Fibroblast of lung (primary cell): ENCODE measurements around the gene MUC4. TPM values are rescaled to one million over a fixed set of nuclear protein-coding genes. Genes with fewer than 3 reads are reported as not detected.

Experiments
- DNase-seq, 2 donors: peaks; one replicate each; pipeline versions ENCODE4 v3.0.0 to v3.0.0-alpha.2; 2010; ENCODE audit warnings: low read depth in 2 of 2
- H2AFZ ChIP-seq: 2 replicates; pipeline ENCODE4 v1.5.1; 2012; ENCODE audit warnings: low read length, control low read depth, inconsistent platforms
- H3K27ac ChIP-seq: 2 replicates; pipeline ENCODE4 v1.5.1; 2011; ENCODE audit warnings: low read length, control low read depth; ENCODE audit not compliant: insufficient read depth
- H3K27me3 ChIP-seq: 2 replicates; pipeline ENCODE4 v1.5.1; 2011; ENCODE audit warnings: mild to moderate bottlenecking, low read length; ENCODE audit not compliant: control insufficient read depth, insufficient read depth
- H3K36me3 ChIP-seq: 2 replicates; pipeline ENCODE4 v1.5.1; 2011; ENCODE audit warnings: low read length; ENCODE audit not compliant: control insufficient read depth, insufficient read depth
- H3K4me1 ChIP-seq: 2 replicates; pipeline ENCODE4 v1.5.1; 2011; ENCODE audit warnings: low read length; ENCODE audit not compliant: control insufficient read depth, insufficient read depth; ENCODE audit errors: extremely low read depth
- H3K4me2 ChIP-seq: 2 replicates; pipeline ENCODE4 v1.5.1; 2011; ENCODE audit warnings: low read length, control low read depth; ENCODE audit not compliant: insufficient read depth; ENCODE audit errors: extremely low read depth
- H3K4me3 ChIP-seq, 4 experiments: fragments of 200-600 bp in 1 of 4; sonication (generic) in 1 of 4; replicated peaks in 1 of 4; 2 replicates each; pipeline ENCODE4 v1.5.1; 2011 to 2016; ENCODE audit warnings: low read length in 4 of 4, low read depth in 3 of 4, mild to moderate bottlenecking in 3 of 4, control low read depth in 2 of 4, inconsistent platforms in 1 of 4, mixed read lengths in 1 of 4; ENCODE audit not compliant: insufficient read depth in 1 of 4; ENCODE audit errors: control extremely low read depth in 1 of 4
- H3K79me2 ChIP-seq: 2 replicates; pipeline ENCODE4 v1.5.1; 2012; ENCODE audit warnings: mild to moderate bottlenecking, low read length, inconsistent platforms; ENCODE audit not compliant: control insufficient read depth, insufficient read depth
- H3K9ac ChIP-seq: 2 replicates; pipeline ENCODE4 v1.5.1; 2011; ENCODE audit warnings: mild to moderate bottlenecking, low read length, control low read depth; ENCODE audit not compliant: insufficient read depth
- H3K9me3 ChIP-seq: 2 replicates; pipeline ENCODE4 v1.5.1; 2012; ENCODE audit warnings: low read depth, low read length; ENCODE audit not compliant: control insufficient read depth, insufficient read depth
- H4K20me1 ChIP-seq: 2 replicates; pipeline ENCODE4 v1.5.1; 2011; ENCODE audit warnings: low read length; ENCODE audit not compliant: control insufficient read depth, insufficient read depth; ENCODE audit errors: extremely low read depth
- CTCF ChIP-seq, 2 donors: IDR thresholded peaks in 1 of 2; conservative IDR thresholded peaks in 1 of 2; 1 replicate in 1 of 2; 2 replicates in 1 of 2; pipeline ENCODE4 v1.5.1; 2011 to 2012; ENCODE audit warnings: low read length in 2 of 2, control low read depth in 1 of 2, inconsistent platforms in 1 of 2, low read depth in 1 of 2, mild to moderate bottlenecking in 1 of 2
- EZH2 ChIP-seq: IDR thresholded peaks from 2 replicates; pipeline ENCODE4 v1.5.1; 2012; ENCODE audit warnings: low read length, control low read depth, mild to moderate bottlenecking; ENCODE audit errors: missing control alignments
- polyA plus RNA-seq, 2 donors: library from polyadenylated mRNA; depleted of rRNA in 1 of 2; stranded (reverse) in 1 of 2; unstranded in 1 of 2; fragments of >200 nt; gene quantifications; 2 replicates each; pipeline ENCODE4 v1.2.1, GENCODE V29; 2011 to 2012; ENCODE audit warnings: missing spikeins in 1 of 2
- total RNA-seq: library from RNA; depleted of rRNA; stranded (reverse); fragments of >200 nt; gene quantifications from 2 replicates; pipeline ENCODE4 v1.2.1, GENCODE V29; 2014

The MUC4 gene
- total and polyA plus RNA-seq, 2 donors (not counting 1 experiment from before 2014, with no cell fraction given), result not detected

- Histone ChIP-seq H3K4me2 (no peak overlapping the region), H2AFZ (no peak overlapping the region), H3K27ac (no peak overlapping the region), H3K9ac (no peak overlapping the region), H3K79me2 (no peaks in the 10 kb centered on the region), H3K27me3 (peaks cover 3% of the 10 kb centered on the region), H3K4me1 (no peaks in the 10 kb centered on the region), H4K20me1 (no peaks in the 10 kb centered on the region), H3K4me3 (no peak overlapping the region), H3K36me3 (no peaks in the 10 kb centered on the region), H3K9me3 (no peaks in the 10 kb centered on the region)
- peak in 1 of 2 donors; percentile 46 for DNase-seq
- TF ChIP-seq EZH2 (no peak), CTCF (conservative IDR thresholded peaks at IDR 0.05 in 1 of 2, IDR thresholded peaks at IDR 0.05 in 1 of 2; ENCODE audit: low read depth in 1 of 2, low read length in 2 of 2) (no peak)
These were observed 12.3 kb upstream of the MUC4 start for GRCh38 chr3:195823999-195824398.

GRCh38 chr3:195823280-195823679, 11.6 kb upstream of the MUC4 start:
- peak in 1 of 2 donors; percentile 7 for DNase-seq
- H3K4me3 ChIP-seq, result no peak overlapping the region
- H3K79me2 ChIP-seq, result no peaks in the 10 kb centered on the region
- no peaks in the 10 kb centered on the region for H3K9me3 ChIP-seq
- H3K9ac ChIP-seq, result no peak overlapping the region
- H3K4me1 ChIP-seq, result no peaks in the 10 kb centered on the region
- no peaks in the 10 kb centered on the region for H4K20me1 ChIP-seq
- H3K27me3 ChIP-seq, result peaks cover 3% of the 10 kb centered on the region
- H2AFZ ChIP-seq, result no peak overlapping the region
- no peaks in the 10 kb centered on the region for H3K36me3 ChIP-seq
- TF ChIP-seq CTCF (conservative IDR thresholded peaks at IDR 0.05 in 1 of 2, IDR thresholded peaks at IDR 0.05 in 1 of 2; ENCODE audit: low read depth in 1 of 2, low read length in 2 of 2) (no peak), EZH2 (no peak)
- H3K27ac ChIP-seq, result no peak overlapping the region
- H3K4me2 ChIP-seq, result no peak overlapping the region

- H3K4me3 ChIP-seq, result no peak overlapping the region
- H3K4me1 ChIP-seq, result no peaks in the 10 kb centered on the region
- no peaks in the 10 kb centered on the region for H4K20me1 ChIP-seq
- no peak overlapping the region for H2AFZ ChIP-seq
- H3K27me3 ChIP-seq, result peaks cover 3% of the 10 kb centered on the region
- no peaks in the 10 kb centered on the region for H3K9me3 ChIP-seq
- H3K9ac ChIP-seq, result no peak overlapping the region
- no peak overlapping the region for H3K27ac ChIP-seq
- no peak overlapping the region for H3K4me2 ChIP-seq
- H3K36me3 ChIP-seq, result no peaks in the 10 kb centered on the region
- DNase-seq, result no peak
- TF ChIP-seq CTCF (conservative IDR thresholded peaks at IDR 0.05 in 1 of 2, IDR thresholded peaks at IDR 0.05 in 1 of 2; ENCODE audit: low read depth in 1 of 2, low read length in 2 of 2) (no peak), EZH2 (no peak)
- no peaks in the 10 kb centered on the region for H3K79me2 ChIP-seq
These were observed 10.5 kb upstream of the MUC4 start for GRCh38 chr3:195822131-195822696.
